Neural cell (in vitro differentiated cells): Measurements from ENCODE around the gene CLSTN1. TPM values are rescaled to one million over a fixed set of nuclear protein-coding genes. Genes with fewer than 3 reads are reported as not detected.

Source experiments
- H2AFZ ChIP-seq: fragments of 200-600, 300-800 bp; sonication (generic), shearing (Covaris generic); 2 replicates; pipeline ENCODE4 v1.6.0; 2014; ENCODE audit warnings: low read depth, mild to moderate bottlenecking, antibody characterized with exemption, low read length, moderate library complexity
- H3F3A ChIP-seq: fragments of 200-600 bp; shearing (Covaris generic); 2 replicates; pipeline ENCODE4 v1.6.1; 2016; ENCODE audit warnings: mild to moderate bottlenecking, moderate library complexity, mixed read lengths, antibody characterized with exemption, low read length; ENCODE audit not compliant: insufficient read depth, poor library complexity, severe bottlenecking
- H3K27ac ChIP-seq: fragments of 200-600, 300-800 bp; sonication (generic), shearing (Covaris generic); 2 replicates; pipeline ENCODE4 v1.5.1; 2014; ENCODE audit warnings: mild to moderate bottlenecking, low read length, moderate library complexity
- H3K27me3 ChIP-seq: fragments of 300-800, 200-600 bp; sonication (generic), shearing (Covaris generic); 2 replicates; pipeline ENCODE4 v1.6.0; 2014; ENCODE audit warnings: mild to moderate bottlenecking, low read depth, low read length, moderate library complexity; ENCODE audit not compliant: insufficient read depth
- H3K36me3 ChIP-seq: fragments of 300-800, 200-600 bp; sonication (generic), shearing (Covaris generic); 2 replicates; pipeline ENCODE4 v1.5.1; 2014; ENCODE audit warnings: mild to moderate bottlenecking, antibody characterized with exemption, low read length, moderate library complexity; ENCODE audit not compliant: insufficient read depth
- H3K4me2 ChIP-seq: fragments of 300-800, 200-600 bp; sonication (generic), shearing (Covaris generic); 2 replicates; pipeline ENCODE4 v1.6.0; 2014; ENCODE audit warnings: mild to moderate bottlenecking, low read length
- H3K4me3 ChIP-seq: fragments of 300-800, 200-600 bp; sonication (generic), shearing (Covaris generic); 2 replicates; pipeline ENCODE4 v1.5.1; 2014; ENCODE audit warnings: mild to moderate bottlenecking, low read length, moderate library complexity
- H3K79me2 ChIP-seq: fragments of 200-600 bp; shearing (Covaris generic); replicated peaks from 2 replicates; pipeline ENCODE4 v1.6.0; 2014; ENCODE audit warnings: mild to moderate bottlenecking, low read length, moderate library complexity; ENCODE audit not compliant: insufficient read depth
- H3K9ac ChIP-seq: fragments of 300-800, 200-600 bp; sonication (generic), shearing (Covaris generic); 2 replicates; pipeline ENCODE4 v1.6.1; 2016; ENCODE audit warnings: mild to moderate bottlenecking, low read length, mixed read lengths
- H3K9me2 ChIP-seq: fragments of 200-600 bp; shearing (Covaris generic); 2 replicates; pipeline ENCODE4 v1.6.1; 2016; ENCODE audit warnings: mild to moderate bottlenecking, low read length, mixed read lengths; ENCODE audit not compliant: insufficient read depth
- H3K9me3 ChIP-seq: fragments of 200-600, 300-800 bp; sonication (generic), shearing (Covaris generic); 2 replicates; pipeline ENCODE4 v1.6.1; 2016; ENCODE audit warnings: mild to moderate bottlenecking, mixed run types, low read length, moderate library complexity, mixed read lengths
- H4K20me1 ChIP-seq: fragments of 200-600 bp; shearing (Covaris generic); 2 replicates; pipeline ENCODE4 v1.6.1; 2016; ENCODE audit warnings: mild to moderate bottlenecking, mixed run types; ENCODE audit not compliant: insufficient read depth
- EP300 ChIP-seq: fragments of 450-650 bp; conservative IDR thresholded peaks from 2 replicates; pipeline ENCODE4 v1.6.1; 2014; ENCODE audit warnings: antibody characterized with exemption, mild to moderate bottlenecking, moderate library complexity; ENCODE audit not compliant: poor library complexity, severe bottlenecking
- EZH2 ChIP-seq: fragments of 200-600, 300-800 bp; shearing (Covaris generic), sonication (generic); IDR thresholded peaks from 2 replicates; pipeline ENCODE4 v1.6.1; 2014; ENCODE audit warnings: antibody characterized with exemption, low read length, borderline replicate concordance, mild to moderate bottlenecking; ENCODE audit not compliant: insufficient read depth, poor library complexity, severe bottlenecking
- MXI1 ChIP-seq: fragments of 450-650 bp; conservative IDR thresholded peaks from 2 replicates; pipeline ENCODE4 v1.6.1; 2014; ENCODE audit warnings: antibody characterized with exemption, mild to moderate bottlenecking; ENCODE audit not compliant: poor library complexity, severe bottlenecking
- POLR2AphosphoS5 ChIP-seq: IDR thresholded peaks from 2 replicates; pipeline ENCODE4 v1.6.1; 2012
- RAD21 ChIP-seq: fragments of 450-650 bp; conservative IDR thresholded peaks from 2 replicates; pipeline ENCODE4 v1.6.1; 2014; ENCODE audit warnings: antibody characterized with exemption, mild to moderate bottlenecking, moderate library complexity
- REST ChIP-seq: IDR thresholded peaks from 2 replicates; pipeline ENCODE4 v1.6.1; 2012; ENCODE audit warnings: borderline replicate concordance
- SMC3 ChIP-seq: fragments of 450-650 bp; conservative IDR thresholded peaks from 2 replicates; pipeline ENCODE4 v1.6.1; 2014; ENCODE audit warnings: antibody characterized with exemption, mild to moderate bottlenecking, moderate library complexity; ENCODE audit not compliant: poor library complexity
- TAF1 ChIP-seq: IDR thresholded peaks from 2 replicates; pipeline ENCODE4 v1.6.1; 2012; ENCODE audit warnings: low read depth
- polyA plus RNA-seq: library from polyadenylated mRNA; depleted of rRNA; stranded (reverse); fragments of >200 nt; gene quantifications from 2 replicates; pipeline ENCODE4 v1.2.3, GENCODE V29; 2014
- TF ChIP-seq, protein P1 (sequence below): fragments of 450-650 bp; IDR thresholded peaks from 2 replicates; pipeline ENCODE4 v1.5.1; 2014; ENCODE audit warnings: antibody characterized with exemption, mild to moderate bottlenecking, moderate library complexity; ENCODE audit not compliant: poor library complexity, severe bottlenecking

CLSTN1 gene
- polyA plus RNA-seq, 1 donor from 2014 or later, result 77.2 TPM

GRCh38 chr1:9706178-9706577 is 117.6 kb downstream of the CLSTN1 start:
- no peak overlapping the region for H3K4me3 ChIP-seq
- H3K4me2 ChIP-seq, result no peak overlapping the region
- TF ChIP-seq EP300, result no peak
- TF ChIP-seq REST, result no peak
- no peak for TF ChIP-seq EZH2
- no peak for TF ChIP-seq SMC3
- no peak for TF ChIP-seq TAF1
- TF ChIP-seq RAD21, result no peak
- no peak for TF ChIP-seq MXI1
- TF ChIP-seq, protein P1, sequence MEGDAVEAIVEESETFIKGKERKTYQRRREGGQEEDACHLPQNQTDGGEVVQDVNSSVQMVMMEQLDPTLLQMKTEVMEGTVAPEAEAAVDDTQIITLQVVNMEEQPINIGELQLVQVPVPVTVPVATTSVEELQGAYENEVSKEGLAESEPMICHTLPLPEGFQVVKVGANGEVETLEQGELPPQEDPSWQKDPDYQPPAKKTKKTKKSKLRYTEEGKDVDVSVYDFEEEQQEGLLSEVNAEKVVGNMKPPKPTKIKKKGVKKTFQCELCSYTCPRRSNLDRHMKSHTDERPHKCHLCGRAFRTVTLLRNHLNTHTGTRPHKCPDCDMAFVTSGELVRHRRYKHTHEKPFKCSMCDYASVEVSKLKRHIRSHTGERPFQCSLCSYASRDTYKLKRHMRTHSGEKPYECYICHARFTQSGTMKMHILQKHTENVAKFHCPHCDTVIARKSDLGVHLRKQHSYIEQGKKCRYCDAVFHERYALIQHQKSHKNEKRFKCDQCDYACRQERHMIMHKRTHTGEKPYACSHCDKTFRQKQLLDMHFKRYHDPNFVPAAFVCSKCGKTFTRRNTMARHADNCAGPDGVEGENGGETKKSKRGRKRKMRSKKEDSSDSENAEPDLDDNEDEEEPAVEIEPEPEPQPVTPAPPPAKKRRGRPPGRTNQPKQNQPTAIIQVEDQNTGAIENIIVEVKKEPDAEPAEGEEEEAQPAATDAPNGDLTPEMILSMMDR, result no peak
- no peak for TF ChIP-seq POLR2AphosphoS5
- H3K9me3 ChIP-seq, result peaks cover 4% of the 10 kb centered on the region
- H3K79me2 ChIP-seq, result no peaks in the 10 kb centered on the region
- no peaks in the 10 kb centered on the region for H3F3A ChIP-seq
- no peaks in the 10 kb centered on the region for H4K20me1 ChIP-seq
- no peak overlapping the region for H2AFZ ChIP-seq
- H3K27ac ChIP-seq, result no peak overlapping the region
- no peaks in the 10 kb centered on the region for H3K36me3 ChIP-seq
- H3K9ac ChIP-seq, result no peak overlapping the region
- no peaks in the 10 kb centered on the region for H3K9me2 ChIP-seq
- no peaks in the 10 kb centered on the region for H3K27me3 ChIP-seq

DNA sequence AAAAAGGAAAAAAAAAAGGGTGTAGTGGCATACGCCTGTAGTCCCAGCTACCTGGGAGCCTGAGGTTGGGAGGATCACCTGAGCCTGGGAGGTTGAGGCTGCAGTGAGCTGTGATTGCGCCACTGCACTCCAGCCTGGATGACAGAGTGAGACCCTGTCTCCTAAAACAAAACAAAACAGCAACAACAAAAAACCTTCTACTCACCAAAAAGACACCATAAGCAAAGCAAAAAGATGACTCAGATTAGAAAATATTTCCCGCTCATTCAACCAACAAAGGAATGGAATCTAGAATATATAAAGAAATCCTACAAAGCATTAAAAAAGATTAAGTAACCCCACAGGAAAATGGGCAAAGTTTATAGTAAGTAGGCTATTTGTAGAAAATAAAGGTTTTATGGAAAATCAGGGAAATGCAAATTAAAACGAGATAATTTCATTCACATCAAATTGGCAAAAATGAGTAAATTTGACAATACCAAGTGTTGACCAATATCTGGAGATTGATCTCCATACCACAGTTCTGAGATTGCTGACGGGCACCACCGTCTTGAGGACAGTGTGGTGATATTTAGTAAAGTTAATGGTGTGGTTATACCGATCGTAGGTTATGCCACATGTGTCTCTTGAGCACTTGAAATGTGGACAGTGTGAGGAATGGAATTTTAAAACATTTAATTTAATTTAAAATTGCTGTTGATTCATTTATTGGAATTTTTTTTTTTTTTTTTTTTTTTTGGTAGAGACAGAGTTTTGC is 118.2 kb downstream of the CLSTN1 start:
- no peaks in the 10 kb centered on the region for H4K20me1 ChIP-seq
- H2AFZ ChIP-seq, result no peak overlapping the region
- no peak overlapping the region for H3K9ac ChIP-seq
- H3K79me2 ChIP-seq, result no peaks in the 10 kb centered on the region
- no peak overlapping the region for H3K4me2 ChIP-seq
- H3K27me3 ChIP-seq, result no peaks in the 10 kb centered on the region
- H3F3A ChIP-seq, result no peaks in the 10 kb centered on the region
- H3K4me3 ChIP-seq, result no peak overlapping the region
- peaks cover 4% of the 10 kb centered on the region for H3K9me3 ChIP-seq
- no peaks in the 10 kb centered on the region for H3K9me2 ChIP-seq
- no peak for TF ChIP-seq POLR2AphosphoS5
- TF ChIP-seq EP300, result no peak
- TF ChIP-seq REST, result no peak
- no peak for TF ChIP-seq EZH2
- TF ChIP-seq, protein P1, result no peak
- TF ChIP-seq TAF1, result no peak
- TF ChIP-seq RAD21, result no peak
- TF ChIP-seq SMC3, result no peak
- TF ChIP-seq MXI1, result no peak
- H3K27ac ChIP-seq, result no peak overlapping the region
- H3K36me3 ChIP-seq, result no peaks in the 10 kb centered on the region
